Measurements from ENCODE around the gene CCDC136.

- TF ChIP-seq GATA2 (CRISPR knock-in tag; IDR thresholded peaks at IDR 0.05) (no peak), EZH2phosphoT487 (IDR thresholded peaks at IDR 0.05; ENCODE audit: borderline replicate concordance, low read depth) (no peak), EP300 (IDR thresholded peaks at IDR 0.05; ENCODE audit: borderline replicate concordance in 1 of 2, low read depth in 1 of 2, low read length in 1 of 2) (no peak), TAF1 (IDR thresholded peaks at IDR 0.05; ENCODE audit: borderline replicate concordance, low read depth, low read length) (no peak), CTCF (IDR thresholded peaks at IDR 0.05) (no peak), YY1 (IDR thresholded peaks at IDR 0.05; ENCODE audit: low read depth) (no peak), SMC3 (IDR thresholded peaks at IDR 0.05; ENCODE audit: low read depth, low read length) (no peak), POLR2AphosphoS5 (IDR thresholded peaks at IDR 0.05; ENCODE audit: low read depth, low read length) (no peak), TCF12 (IDR thresholded peaks at IDR 0.05) (no peak), GABPA (IDR thresholded peaks at IDR 0.05; ENCODE audit: low read depth) (no peak)
These were observed 76.9 kb downstream of the CCDC136 start for GRCh38 chr7:128868624-128869137.
